HL-60 (cell line): ENCODE data around the gene SLC38A10.
"Not testable (repeated sequence)": the region's sequence is repeated elsewhere in the genome, so short reads cannot be mapped to it uniquely, and the experiment has no call there.

ENCODE experiments used
- DNase-seq, 2 experiments: peaks; one replicate each; pipeline ENCODE4 v3.0.0-alpha.2; 2010 to 2020; ENCODE audit warnings: low read depth in 1 of 2, low spot score in 1 of 2
- H3K27ac ChIP-seq: fragments of 250-450 bp; sonication (Bioruptor Pico); replicated peaks from 2 replicates; pipeline ENCODE4 v1.5.1; 2020; ENCODE audit warnings: mild to moderate bottlenecking, moderate library complexity
- H3K27me3 ChIP-seq: fragments of 250-450 bp; sonication (Bioruptor Pico); 2 replicates; pipeline ENCODE4 v1.5.1; 2021; ENCODE audit warnings: mild to moderate bottlenecking, moderate library complexity; ENCODE audit not compliant: insufficient read depth, poor library complexity, severe bottlenecking
- H3K4me3 ChIP-seq: replicated peaks from 2 replicates; pipeline ENCODE4 v1.5.1; 2011; ENCODE audit warnings: mild to moderate bottlenecking, control low read depth, low read length; ENCODE audit not compliant: insufficient read depth
- GABPA ChIP-seq: IDR thresholded peaks from 2 replicates; pipeline ENCODE4 v1.6.1; 2012; ENCODE audit warnings: low read depth
- POLR2AphosphoS5 ChIP-seq: IDR thresholded peaks from 2 replicates; pipeline ENCODE4 v1.6.1; 2012; ENCODE audit warnings: low read depth
- SPI1 ChIP-seq: IDR thresholded peaks from 2 replicates; pipeline ENCODE4 v1.6.1; 2012; ENCODE audit warnings: low read depth, mild to moderate bottlenecking, borderline replicate concordance
- TF ChIP-seq, protein P1 (sequence below): IDR thresholded peaks from 2 replicates; pipeline ENCODE4 v1.6.1; 2012; ENCODE audit warnings: low read depth; ENCODE audit not compliant: insufficient replicate concordance
- TF ChIP-seq, protein P2 (sequence below): IDR thresholded peaks from one replicate; pipeline ENCODE4 v1.5.1; 2011; ENCODE audit warnings: low read length, control low read depth, inconsistent platforms; ENCODE audit not compliant: insufficient read depth

The SLC38A10 gene

DNA sequence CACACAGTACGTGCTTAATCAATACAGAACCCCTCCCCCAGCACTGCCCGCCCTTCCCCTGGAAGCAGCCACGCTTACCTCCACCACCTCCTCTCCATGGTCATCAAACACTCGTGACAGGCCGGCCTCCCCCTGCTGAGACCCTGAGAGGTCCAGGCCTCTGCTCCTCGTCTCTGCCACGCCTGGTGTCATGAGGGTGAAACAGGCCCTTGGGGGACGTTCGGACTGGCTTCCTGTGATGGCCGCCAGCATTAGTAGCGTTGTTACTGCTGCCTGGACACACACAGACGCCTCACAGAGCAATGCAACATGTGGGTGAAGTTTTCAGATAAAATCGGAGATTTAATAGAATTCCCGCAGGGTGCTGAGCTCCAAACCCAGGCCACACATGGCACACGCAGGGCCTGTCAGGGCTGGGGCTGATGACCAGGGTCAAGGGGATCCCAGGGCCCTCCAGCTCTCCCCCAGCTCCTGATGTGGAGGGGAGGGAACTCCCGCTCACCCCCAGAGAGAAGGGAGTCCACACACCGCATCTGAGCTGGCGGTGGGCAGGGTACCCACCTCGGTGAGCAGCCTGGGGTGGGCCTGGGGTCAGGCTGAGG is 15.9 kb upstream of the SLC38A10 start:
- DNase-seq: no peak
- no peak overlapping the region for H3K27ac ChIP-seq
- no peak for TF ChIP-seq GABPA
- TF ChIP-seq, protein P1, sequence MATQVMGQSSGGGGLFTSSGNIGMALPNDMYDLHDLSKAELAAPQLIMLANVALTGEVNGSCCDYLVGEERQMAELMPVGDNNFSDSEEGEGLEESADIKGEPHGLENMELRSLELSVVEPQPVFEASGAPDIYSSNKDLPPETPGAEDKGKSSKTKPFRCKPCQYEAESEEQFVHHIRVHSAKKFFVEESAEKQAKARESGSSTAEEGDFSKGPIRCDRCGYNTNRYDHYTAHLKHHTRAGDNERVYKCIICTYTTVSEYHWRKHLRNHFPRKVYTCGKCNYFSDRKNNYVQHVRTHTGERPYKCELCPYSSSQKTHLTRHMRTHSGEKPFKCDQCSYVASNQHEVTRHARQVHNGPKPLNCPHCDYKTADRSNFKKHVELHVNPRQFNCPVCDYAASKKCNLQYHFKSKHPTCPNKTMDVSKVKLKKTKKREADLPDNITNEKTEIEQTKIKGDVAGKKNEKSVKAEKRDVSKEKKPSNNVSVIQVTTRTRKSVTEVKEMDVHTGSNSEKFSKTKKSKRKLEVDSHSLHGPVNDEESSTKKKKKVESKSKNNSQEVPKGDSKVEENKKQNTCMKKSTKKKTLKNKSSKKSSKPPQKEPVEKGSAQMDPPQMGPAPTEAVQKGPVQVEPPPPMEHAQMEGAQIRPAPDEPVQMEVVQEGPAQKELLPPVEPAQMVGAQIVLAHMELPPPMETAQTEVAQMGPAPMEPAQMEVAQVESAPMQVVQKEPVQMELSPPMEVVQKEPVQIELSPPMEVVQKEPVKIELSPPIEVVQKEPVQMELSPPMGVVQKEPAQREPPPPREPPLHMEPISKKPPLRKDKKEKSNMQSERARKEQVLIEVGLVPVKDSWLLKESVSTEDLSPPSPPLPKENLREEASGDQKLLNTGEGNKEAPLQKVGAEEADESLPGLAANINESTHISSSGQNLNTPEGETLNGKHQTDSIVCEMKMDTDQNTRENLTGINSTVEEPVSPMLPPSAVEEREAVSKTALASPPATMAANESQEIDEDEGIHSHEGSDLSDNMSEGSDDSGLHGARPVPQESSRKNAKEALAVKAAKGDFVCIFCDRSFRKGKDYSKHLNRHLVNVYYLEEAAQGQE: no peak
- TF ChIP-seq, protein P2, sequence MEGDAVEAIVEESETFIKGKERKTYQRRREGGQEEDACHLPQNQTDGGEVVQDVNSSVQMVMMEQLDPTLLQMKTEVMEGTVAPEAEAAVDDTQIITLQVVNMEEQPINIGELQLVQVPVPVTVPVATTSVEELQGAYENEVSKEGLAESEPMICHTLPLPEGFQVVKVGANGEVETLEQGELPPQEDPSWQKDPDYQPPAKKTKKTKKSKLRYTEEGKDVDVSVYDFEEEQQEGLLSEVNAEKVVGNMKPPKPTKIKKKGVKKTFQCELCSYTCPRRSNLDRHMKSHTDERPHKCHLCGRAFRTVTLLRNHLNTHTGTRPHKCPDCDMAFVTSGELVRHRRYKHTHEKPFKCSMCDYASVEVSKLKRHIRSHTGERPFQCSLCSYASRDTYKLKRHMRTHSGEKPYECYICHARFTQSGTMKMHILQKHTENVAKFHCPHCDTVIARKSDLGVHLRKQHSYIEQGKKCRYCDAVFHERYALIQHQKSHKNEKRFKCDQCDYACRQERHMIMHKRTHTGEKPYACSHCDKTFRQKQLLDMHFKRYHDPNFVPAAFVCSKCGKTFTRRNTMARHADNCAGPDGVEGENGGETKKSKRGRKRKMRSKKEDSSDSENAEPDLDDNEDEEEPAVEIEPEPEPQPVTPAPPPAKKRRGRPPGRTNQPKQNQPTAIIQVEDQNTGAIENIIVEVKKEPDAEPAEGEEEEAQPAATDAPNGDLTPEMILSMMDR: no peak
- TF ChIP-seq POLR2AphosphoS5: no peak
- no peak for TF ChIP-seq SPI1
- H3K4me3 ChIP-seq: no peak overlapping the region
- no peaks in the 10 kb centered on the region for H3K27me3 ChIP-seq

DNA sequence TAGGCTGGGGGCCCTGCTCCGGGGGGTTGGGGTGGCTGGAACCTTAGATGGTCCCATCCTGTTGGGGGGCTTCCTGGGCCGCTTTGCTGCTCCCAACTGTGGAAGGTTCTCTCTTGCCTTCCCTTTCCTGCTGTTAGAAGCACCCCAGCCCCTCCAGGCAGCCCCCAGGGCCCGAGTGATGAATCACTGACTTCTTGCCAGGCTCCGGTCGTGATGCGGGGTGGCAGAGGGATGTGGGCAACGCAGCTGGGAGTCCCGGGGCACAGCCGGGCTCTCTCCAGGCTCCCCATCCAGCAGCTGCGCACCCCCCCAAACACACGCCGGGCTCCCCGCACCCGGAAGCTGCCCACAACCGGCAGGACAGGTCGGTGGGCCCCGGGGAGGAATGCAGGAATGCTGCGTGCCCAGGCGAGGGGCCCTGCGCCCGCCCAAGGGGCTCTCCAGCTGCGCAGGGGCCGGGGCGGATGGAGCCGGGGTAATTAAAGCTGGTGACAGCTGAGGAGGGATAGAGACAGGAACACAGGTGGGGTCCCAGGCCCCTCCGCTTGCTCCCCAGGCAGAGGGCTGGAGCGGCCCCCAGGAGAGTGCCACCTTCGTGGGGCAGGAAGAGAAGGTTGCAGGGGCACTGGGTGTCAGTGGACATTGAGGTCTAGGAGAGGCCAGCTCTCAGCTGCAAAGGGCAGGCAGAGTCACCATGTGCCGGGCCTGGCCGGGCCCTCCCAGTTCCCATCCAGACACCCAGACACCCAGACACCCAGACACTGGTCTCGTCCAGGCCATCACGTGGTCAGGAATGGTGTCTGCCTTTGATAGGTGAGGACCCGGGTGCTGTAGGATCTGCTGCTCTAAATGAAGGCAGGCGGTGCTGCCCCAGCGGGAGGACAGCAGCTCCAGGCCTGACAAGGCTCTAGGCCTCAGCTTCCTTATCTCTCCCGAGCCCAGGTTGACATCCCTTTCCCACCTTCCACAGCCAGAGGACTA is 15.0 kb upstream of the SLC38A10 start:
- no peak for TF ChIP-seq POLR2AphosphoS5
- TF ChIP-seq, protein P1: no peak
- no peak for TF ChIP-seq SPI1
- TF ChIP-seq GABPA: no peak
- no peak for DNase-seq
- H3K4me3 ChIP-seq: no peak overlapping the region
- H3K27ac ChIP-seq: no peak overlapping the region
- no peaks in the 10 kb centered on the region for H3K27me3 ChIP-seq

DNA sequence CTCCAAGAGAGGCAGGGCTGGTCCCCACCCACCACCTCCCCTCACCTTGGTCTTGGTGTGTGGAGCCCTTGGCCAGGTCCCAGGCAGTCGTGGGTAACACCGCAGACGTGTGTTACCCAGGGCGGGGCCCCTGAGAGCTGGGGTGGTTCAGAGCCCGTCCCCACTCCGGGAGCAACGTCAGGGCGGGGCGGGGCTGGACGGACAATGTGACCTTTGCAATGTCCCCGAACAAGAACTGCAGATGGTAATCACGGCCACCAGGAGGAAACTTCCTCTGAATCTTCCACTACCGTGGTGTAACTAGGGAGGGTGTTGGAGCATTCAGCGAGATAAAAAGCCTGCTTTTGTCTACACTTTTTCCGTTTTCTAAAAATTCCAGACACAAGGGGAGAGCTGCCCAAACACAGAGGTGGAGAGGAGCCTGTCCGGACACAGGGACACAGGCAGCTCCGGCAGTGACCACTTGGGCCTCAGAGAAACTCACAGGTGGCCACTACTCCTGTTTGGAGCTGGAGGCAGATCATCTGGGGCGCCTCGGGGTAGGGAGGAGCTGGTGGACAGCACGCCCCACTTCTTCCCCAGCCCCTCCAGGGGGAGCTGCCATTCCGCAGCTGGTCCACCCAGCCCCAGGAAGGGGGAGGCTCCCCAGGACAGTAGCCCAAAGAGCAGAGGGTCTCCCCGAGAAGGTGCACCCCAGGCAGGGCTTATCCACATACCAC is 14.2 kb upstream of the SLC38A10 start:
- peak; percentile 75 to 83 for DNase-seq
- Histone ChIP-seq H3K4me3 (no peak overlapping the region), H3K27me3 (no peaks in the 10 kb centered on the region), H3K27ac (peak overlapping the region; percentile 30)
- TF ChIP-seq POLR2AphosphoS5: no peak
- TF ChIP-seq, protein P2: peak; percentile 35

DNA sequence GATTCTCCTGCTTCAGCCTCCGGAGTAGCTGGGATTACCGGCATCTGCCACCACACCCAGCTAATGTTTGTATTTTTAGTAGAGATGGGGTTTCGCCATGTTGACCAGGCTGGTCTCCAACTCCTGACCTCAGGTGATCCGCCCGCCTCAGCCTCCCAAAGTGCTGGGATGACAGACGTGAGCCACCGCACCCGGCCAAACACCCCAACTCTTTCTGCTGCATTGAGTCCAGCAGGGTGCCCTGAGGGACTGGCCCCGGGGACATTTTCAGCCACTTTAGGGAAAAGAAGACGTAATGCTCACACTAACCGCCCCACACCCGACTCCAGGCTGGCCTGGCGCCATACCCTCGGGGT is 13.7 kb upstream of the SLC38A10 start:
- H3K27me3 ChIP-seq, H3K4me3 ChIP-seq, DNase-seq: not testable (repeated sequence)
- peak overlapping the region; percentile 30 for H3K27ac ChIP-seq
